ENCODE results near the gene TAF1B. TPM values are rescaled to one million over a fixed set of nuclear protein-coding genes. Genes with fewer than 3 reads are reported as not detected.
"Not testable (repeated sequence)": the region's sequence is repeated elsewhere in the genome, so short reads cannot be mapped to it uniquely, and the experiment has no call there.

TAF1B gene
- total RNA-seq, 1 experiment from 2014 or later = 25.5 TPM

DNA sequence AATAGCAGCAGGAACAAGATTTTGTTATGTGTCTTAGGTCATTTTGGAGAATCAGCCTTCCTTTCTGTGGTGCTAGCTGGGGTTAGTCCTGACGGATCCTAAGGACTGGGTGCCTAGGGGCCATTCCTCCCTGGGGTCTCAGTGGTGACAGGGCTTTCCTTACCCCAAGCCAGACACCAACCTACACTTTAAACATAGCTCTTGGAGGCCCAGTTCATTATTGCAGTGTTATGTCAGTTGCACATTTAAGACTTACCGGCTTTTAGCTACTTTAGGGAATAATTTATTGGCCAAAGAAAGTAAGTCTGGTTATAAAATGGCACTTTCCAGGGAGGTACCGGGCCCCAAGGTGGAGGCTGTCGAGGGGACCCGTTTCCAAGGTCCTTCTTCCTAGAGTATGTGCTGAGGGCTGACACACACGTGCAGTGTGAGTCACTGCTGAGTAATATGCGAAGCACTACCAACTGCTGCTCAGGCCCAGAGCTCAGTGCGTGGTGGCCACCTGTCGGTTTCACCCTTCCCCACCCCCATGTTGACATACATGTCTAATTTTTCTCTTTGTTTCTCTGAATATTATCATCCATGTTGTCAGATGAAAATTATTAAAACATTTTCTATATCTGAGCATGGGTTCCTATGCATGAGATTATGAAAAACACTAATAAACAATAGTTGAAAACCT lies 71.3 kb downstream of the TAF1B start:
- TF ChIP-seq, protein P1, sequence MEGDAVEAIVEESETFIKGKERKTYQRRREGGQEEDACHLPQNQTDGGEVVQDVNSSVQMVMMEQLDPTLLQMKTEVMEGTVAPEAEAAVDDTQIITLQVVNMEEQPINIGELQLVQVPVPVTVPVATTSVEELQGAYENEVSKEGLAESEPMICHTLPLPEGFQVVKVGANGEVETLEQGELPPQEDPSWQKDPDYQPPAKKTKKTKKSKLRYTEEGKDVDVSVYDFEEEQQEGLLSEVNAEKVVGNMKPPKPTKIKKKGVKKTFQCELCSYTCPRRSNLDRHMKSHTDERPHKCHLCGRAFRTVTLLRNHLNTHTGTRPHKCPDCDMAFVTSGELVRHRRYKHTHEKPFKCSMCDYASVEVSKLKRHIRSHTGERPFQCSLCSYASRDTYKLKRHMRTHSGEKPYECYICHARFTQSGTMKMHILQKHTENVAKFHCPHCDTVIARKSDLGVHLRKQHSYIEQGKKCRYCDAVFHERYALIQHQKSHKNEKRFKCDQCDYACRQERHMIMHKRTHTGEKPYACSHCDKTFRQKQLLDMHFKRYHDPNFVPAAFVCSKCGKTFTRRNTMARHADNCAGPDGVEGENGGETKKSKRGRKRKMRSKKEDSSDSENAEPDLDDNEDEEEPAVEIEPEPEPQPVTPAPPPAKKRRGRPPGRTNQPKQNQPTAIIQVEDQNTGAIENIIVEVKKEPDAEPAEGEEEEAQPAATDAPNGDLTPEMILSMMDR (IDR thresholded peaks at IDR 0.05; ENCODE audit: unreplicated experiment) = peak; percentile 65
- DNase-seq (ENCODE audit: unreplicated experiment) = peak; percentile 92
- no peak overlapping the region for H3K4me3 Mint-ChIP-seq (ENCODE audit: unreplicated experiment)
- POLR2A ChIA-PET = interaction anchor here (0.6 to 3.9 kb wide), 18 partner anchors 11 to 333 kb away, joined by 3 to 36 read pairs (median 4); partner anchors contain the start of gene TAF1B
- peaks cover 33% of the 10 kb centered on the region for H3K36me3 Mint-ChIP-seq (ENCODE audit: insufficient read depth, unreplicated experiment)
- H3K27me3 Mint-ChIP-seq (ENCODE audit: insufficient read depth, unreplicated experiment) = no peaks in the 10 kb centered on the region
- CTCF ChIA-PET = interaction anchor here (0.6 to 4.7 kb wide), 33 partner anchors 8 to 708 kb away, joined by 3 to 63 read pairs (median 4); partner anchors contain the start of genes ASAP2 and TAF1B
- peak overlapping the region; percentile 64 for H3K27ac Mint-ChIP-seq (ENCODE audit: low read depth, unreplicated experiment)
- intact Hi-C loops (cut with micrococcal nuclease) = loop anchor here (1.0 kb wide), 5 partner anchors 67 to 134 kb away; partner anchors contain the start of gene TAF1B
- BruUV-seq (replicated peaks) = no TSS peak
- H3K9me3 Mint-ChIP-seq (ENCODE audit: unreplicated experiment) = no peaks in the 10 kb centered on the region
- peaks cover 10% of the 10 kb centered on the region for H3K4me1 Mint-ChIP-seq (ENCODE audit: insufficient read depth, unreplicated experiment)

- H3K4me3 Mint-ChIP-seq (ENCODE audit: unreplicated experiment) = no peak overlapping the region
- no peak overlapping the region for H3K27ac Mint-ChIP-seq (ENCODE audit: low read depth, unreplicated experiment)
- CTCF ChIA-PET = interaction anchor here (1.1 to 1.5 kb wide), 3 partner anchors 66 to 119 kb away, joined by 3 to 6 read pairs (median 4); no protein-coding TSS in a partner anchor
- POLR2A ChIA-PET = no interaction called here
- TF ChIP-seq, protein P1 (IDR thresholded peaks at IDR 0.05; ENCODE audit: unreplicated experiment) = no peak
- intact Hi-C loops (cut with micrococcal nuclease) = no loop called here
- no peaks in the 10 kb centered on the region for H3K9me3 Mint-ChIP-seq (ENCODE audit: unreplicated experiment)
- DNase-seq (ENCODE audit: unreplicated experiment) = no peak
- H3K36me3 Mint-ChIP-seq (ENCODE audit: insufficient read depth, unreplicated experiment) = peaks cover 48% of the 10 kb centered on the region
- peaks cover 8% of the 10 kb centered on the region for H3K4me1 Mint-ChIP-seq (ENCODE audit: insufficient read depth, unreplicated experiment)
- no TSS peak for BruUV-seq (replicated peaks)
- H3K27me3 Mint-ChIP-seq (ENCODE audit: insufficient read depth, unreplicated experiment) = no peaks in the 10 kb centered on the region
These were observed 75.0 kb downstream of the TAF1B start for GRCh38 chr2:9918275-9918674.

- BruUV-seq (replicated peaks) = no TSS peak
- no peak for DNase-seq (ENCODE audit: unreplicated experiment)
- peaks cover 2% of the 10 kb centered on the region for H3K4me1 Mint-ChIP-seq (ENCODE audit: insufficient read depth, unreplicated experiment)
- no peaks in the 10 kb centered on the region for H3K9me3 Mint-ChIP-seq (ENCODE audit: unreplicated experiment)
- ChIA-PET CTCF (interaction anchor here (1.0 to 1.5 kb wide), 2 partner anchors 104 to 120 kb away, joined by 3 to 6 read pairs; no protein-coding TSS in a partner anchor), POLR2A (no interaction called here)
- no peaks in the 10 kb centered on the region for H3K27me3 Mint-ChIP-seq (ENCODE audit: insufficient read depth, unreplicated experiment)
- TF ChIP-seq, protein P1 (IDR thresholded peaks at IDR 0.05; ENCODE audit: unreplicated experiment) = no peak
- H3K36me3 Mint-ChIP-seq (ENCODE audit: insufficient read depth, unreplicated experiment) = peaks cover 53% of the 10 kb centered on the region
- no peak overlapping the region for H3K4me3 Mint-ChIP-seq (ENCODE audit: unreplicated experiment)
- intact Hi-C loops (cut with micrococcal nuclease) = no loop called here
- no peak overlapping the region for H3K27ac Mint-ChIP-seq (ENCODE audit: low read depth, unreplicated experiment)
These were observed 76.2 kb downstream of the TAF1B start for GRCh38 chr2:9919512-9919911.

DNA sequence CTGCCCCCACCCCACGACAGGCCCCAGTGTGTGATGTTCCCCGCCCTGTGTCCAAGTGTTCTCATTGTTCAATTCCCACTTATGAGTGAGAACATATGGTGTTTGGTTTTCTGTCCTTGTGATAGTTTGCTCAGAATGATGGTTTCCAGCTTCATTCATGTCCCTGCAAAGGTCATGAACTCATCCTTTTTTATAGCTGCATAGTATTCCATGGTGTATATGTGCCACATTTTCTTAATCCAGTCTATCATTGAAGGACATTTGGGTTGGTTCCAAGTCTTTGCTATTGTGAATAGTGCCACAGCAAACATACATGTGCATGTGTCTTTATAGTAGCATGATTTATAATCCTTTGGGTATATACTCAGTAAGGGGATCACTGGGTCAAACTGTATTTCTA lies 83.7 kb downstream of the TAF1B start:
- POLR2A ChIA-PET; H3K27me3 Mint-ChIP-seq (ENCODE audit: insufficient read depth, unreplicated experiment); BruUV-seq (replicated peaks); H3K27ac Mint-ChIP-seq (ENCODE audit: low read depth, unreplicated experiment); CTCF ChIA-PET; H3K4me1 Mint-ChIP-seq (ENCODE audit: insufficient read depth, unreplicated experiment); H3K4me3 Mint-ChIP-seq (ENCODE audit: unreplicated experiment); DNase-seq (ENCODE audit: unreplicated experiment); H3K9me3 Mint-ChIP-seq (ENCODE audit: unreplicated experiment); intact Hi-C loops (cut with micrococcal nuclease): not testable (repeated sequence)
- H3K36me3 Mint-ChIP-seq (ENCODE audit: insufficient read depth, unreplicated experiment) = peaks cover 48% of the 10 kb centered on the region
